Panc1 (cell line): Measurements from ENCODE around the gene C16orf86.

ENCODE experiments used
- CTCF ChIP-seq: fragments of 450-650 bp; IDR thresholded peaks from 2 replicates; pipeline ENCODE4 v1.5.1; 2017; ENCODE audit warnings: mild to moderate bottlenecking
- POLR2AphosphoS5 ChIP-seq: IDR thresholded peaks from 2 replicates; pipeline ENCODE4 v1.6.1; 2012; ENCODE audit warnings: mild to moderate bottlenecking, low read depth, low read length, moderate library complexity
- TCF7L2 ChIP-seq: IDR thresholded peaks from 2 replicates; pipeline ENCODE4 v1.6.1; 2011; ENCODE audit warnings: mild to moderate bottlenecking, low read depth, low read length, inconsistent platforms
- TF ChIP-seq, protein P1 (sequence below), 2 experiments: IDR thresholded peaks; 2 replicates each; pipeline ENCODE4 v1.6.1; 2011 to 2012; ENCODE audit warnings: low read depth in 2 of 2, control low read depth in 1 of 2, low read length in 1 of 2, mild to moderate bottlenecking in 1 of 2, moderate library complexity in 1 of 2; ENCODE audit not compliant: insufficient read depth in 1 of 2

DNA sequence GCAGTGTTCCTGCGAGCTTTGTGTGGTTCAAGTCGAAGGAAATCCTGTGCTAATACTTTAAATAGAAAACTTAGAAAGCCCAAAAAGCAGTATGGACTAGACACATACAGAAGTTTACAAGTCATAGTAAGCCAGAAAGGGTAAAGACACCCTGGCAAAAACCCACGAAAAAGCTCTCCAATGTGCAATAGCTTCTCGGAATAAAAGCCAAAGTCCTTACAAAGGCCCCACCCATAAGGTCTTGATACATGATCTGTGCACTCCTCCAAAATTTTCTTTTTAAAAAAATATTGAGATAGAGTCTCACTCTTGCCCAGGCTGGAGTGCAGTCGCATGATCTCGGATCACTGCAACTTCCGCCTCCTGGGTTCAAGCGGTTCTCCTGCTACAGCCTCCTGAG lies 10.3 kb downstream of the C16orf86 start:
- TF ChIP-seq CTCF (no peak), TCF7L2 (no peak), POLR2AphosphoS5 (no peak)
- TF ChIP-seq, protein P1, sequence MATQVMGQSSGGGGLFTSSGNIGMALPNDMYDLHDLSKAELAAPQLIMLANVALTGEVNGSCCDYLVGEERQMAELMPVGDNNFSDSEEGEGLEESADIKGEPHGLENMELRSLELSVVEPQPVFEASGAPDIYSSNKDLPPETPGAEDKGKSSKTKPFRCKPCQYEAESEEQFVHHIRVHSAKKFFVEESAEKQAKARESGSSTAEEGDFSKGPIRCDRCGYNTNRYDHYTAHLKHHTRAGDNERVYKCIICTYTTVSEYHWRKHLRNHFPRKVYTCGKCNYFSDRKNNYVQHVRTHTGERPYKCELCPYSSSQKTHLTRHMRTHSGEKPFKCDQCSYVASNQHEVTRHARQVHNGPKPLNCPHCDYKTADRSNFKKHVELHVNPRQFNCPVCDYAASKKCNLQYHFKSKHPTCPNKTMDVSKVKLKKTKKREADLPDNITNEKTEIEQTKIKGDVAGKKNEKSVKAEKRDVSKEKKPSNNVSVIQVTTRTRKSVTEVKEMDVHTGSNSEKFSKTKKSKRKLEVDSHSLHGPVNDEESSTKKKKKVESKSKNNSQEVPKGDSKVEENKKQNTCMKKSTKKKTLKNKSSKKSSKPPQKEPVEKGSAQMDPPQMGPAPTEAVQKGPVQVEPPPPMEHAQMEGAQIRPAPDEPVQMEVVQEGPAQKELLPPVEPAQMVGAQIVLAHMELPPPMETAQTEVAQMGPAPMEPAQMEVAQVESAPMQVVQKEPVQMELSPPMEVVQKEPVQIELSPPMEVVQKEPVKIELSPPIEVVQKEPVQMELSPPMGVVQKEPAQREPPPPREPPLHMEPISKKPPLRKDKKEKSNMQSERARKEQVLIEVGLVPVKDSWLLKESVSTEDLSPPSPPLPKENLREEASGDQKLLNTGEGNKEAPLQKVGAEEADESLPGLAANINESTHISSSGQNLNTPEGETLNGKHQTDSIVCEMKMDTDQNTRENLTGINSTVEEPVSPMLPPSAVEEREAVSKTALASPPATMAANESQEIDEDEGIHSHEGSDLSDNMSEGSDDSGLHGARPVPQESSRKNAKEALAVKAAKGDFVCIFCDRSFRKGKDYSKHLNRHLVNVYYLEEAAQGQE (IDR thresholded peaks at IDR 0.05; ENCODE audit: insufficient read depth in 1 of 2, low read depth in 2 of 2, low read length in 1 of 2) = no peak
